B cell (primary cell): ENCODE data around the gene BCL7C. TPM values are rescaled to one million over a fixed set of nuclear protein-coding genes. Genes with fewer than 3 reads are reported as not detected.

Experiments used
- ATAC-seq: fragments of 200-7000 bp; cut with Tn5 transposase; one replicate; pipeline ENCODE4 v1.10.0; 2021; ENCODE audit warnings: low read depth, mild to moderate bottlenecking, moderate number of reproducible peaks, moderate library complexity
- CTCF ChIA-PET: fragments of 350-600 bp; sonication (Branson Sonifier 250); formaldehyde crosslinking; loops from one replicate; lab custom pipeline; 2021; ENCODE audit warnings: antibody characterized with exemption, inconsistent platforms; lab: Charles Lee
- POLR2A ChIA-PET: fragments of 350-600 bp; sonication (Branson Sonifier 250); formaldehyde crosslinking; loops from one replicate; lab custom pipeline; 2021; ENCODE audit warnings: antibody characterized with exemption; lab: Charles Lee
- DNase-seq: peaks from one replicate; pipeline ENCODE4 v3.0.0; 2013
- H2AFZ ChIP-seq: 2 replicates; pipeline ENCODE4 v1.6.1; 2012; ENCODE audit warnings: mild to moderate bottlenecking, low read depth, low read length; ENCODE audit not compliant: insufficient read depth, poor library complexity, severe bottlenecking
- H3K27ac ChIP-seq, 2 donors: 1 replicate in 1 of 2; 2 replicates in 1 of 2; pipeline ENCODE4 v1.5.1; 2012 to 2013; ENCODE audit warnings: low read length in 2 of 2, mild to moderate bottlenecking in 2 of 2, moderate library complexity in 1 of 2
- H3K27me3 ChIP-seq, 4 experiments: fragments of 200-600 bp in 1 of 4; sonication (generic) in 1 of 4; replicated peaks in 1 of 4; 1 replicate in 2 of 4; 2 replicates in 2 of 4; pipeline versions ENCODE4 v1.6.1 to v1.7.0; 2013 to 2016; ENCODE audit warnings: low read length in 3 of 4, mild to moderate bottlenecking in 2 of 4, mixed read lengths in 1 of 4, moderate library complexity in 1 of 4; ENCODE audit not compliant: insufficient read depth in 4 of 4, control insufficient read depth in 3 of 4; ENCODE audit errors: control extremely low read depth in 1 of 4
- H3K36me3 ChIP-seq, 2 experiments: replicated peaks in 1 of 2; 1 replicate in 1 of 2; 2 replicates in 1 of 2; pipeline versions ENCODE4 v1.6.1 to v1.7.1; 2013; ENCODE audit warnings: low read length in 1 of 2; ENCODE audit not compliant: insufficient read depth in 2 of 2, control insufficient read depth in 1 of 2; ENCODE audit errors: control extremely low read depth in 1 of 2, extremely low read depth in 1 of 2
- H3K4me1 ChIP-seq, 2 donors: fragments of 200-600 bp in 1 of 2; sonication (generic) in 1 of 2; 1 replicate in 1 of 2; 2 replicates in 1 of 2; pipeline versions ENCODE4 v1.5.1 to v1.6.1; 2013 to 2017; ENCODE audit warnings: low read length in 2 of 2; ENCODE audit not compliant: control insufficient read depth in 2 of 2, insufficient read depth in 2 of 2
- H3K4me2 ChIP-seq: replicated peaks from 2 replicates; pipeline ENCODE3; 2012; ENCODE audit warnings: mild to moderate bottlenecking, low read depth, low read length; ENCODE audit not compliant: poor library complexity, severe bottlenecking
- H3K4me3 ChIP-seq, 5 experiments: fragments of 200-600 bp in 1 of 5; sonication (generic) in 1 of 5; 1 replicate in 3 of 5; 2 replicates in 2 of 5; pipeline versions ENCODE4 v1.5.1 to v1.7.0; 2011 to 2016; ENCODE audit warnings: low read length in 4 of 5, mild to moderate bottlenecking in 4 of 5, low read depth in 2 of 5, control low read depth in 1 of 5, moderate library complexity in 1 of 5; ENCODE audit not compliant: insufficient read depth in 1 of 5; ENCODE audit errors: control extremely low read depth in 1 of 5, extremely low read depth in 1 of 5
- H3K79me2 ChIP-seq: fragments of 200-600 bp; sonication (generic); one replicate; pipeline ENCODE4 v1.6.0; 2016; ENCODE audit warnings: low read length; ENCODE audit not compliant: control insufficient read depth, insufficient read depth
- H3K9ac ChIP-seq: fragments of 200-600 bp; sonication (generic); 2 replicates; pipeline ENCODE4 v1.6.1; 2017; ENCODE audit warnings: mild to moderate bottlenecking, low read length, moderate library complexity
- H3K9me3 ChIP-seq, 3 donors: one replicate each; pipeline versions ENCODE4 v1.6.1 to v1.7.1; 2013; ENCODE audit warnings: low read length in 2 of 3; ENCODE audit not compliant: control insufficient read depth in 2 of 3, insufficient read depth in 1 of 3; ENCODE audit errors: control extremely low read depth in 1 of 3
- H4K20me1 ChIP-seq: 2 replicates; pipeline ENCODE4 v1.6.0; 2012; ENCODE audit warnings: mild to moderate bottlenecking, low read length; ENCODE audit not compliant: insufficient read depth, control insufficient read depth, poor library complexity, severe bottlenecking
- H3K27ac Mint-ChIP-seq: one replicate; pipeline ENCODE4 v1.8.0; 2021; ENCODE audit warnings: mixed read lengths
- H3K27me3 Mint-ChIP-seq: one replicate; pipeline ENCODE4 v1.8.0; 2021; ENCODE audit warnings: mixed read lengths
- H3K4me1 Mint-ChIP-seq: one replicate; pipeline ENCODE4 v1.8.0; 2021; ENCODE audit warnings: mixed read lengths
- H3K4me3 Mint-ChIP-seq: one replicate; pipeline ENCODE4 v1.8.0; 2021; ENCODE audit warnings: mixed read lengths
- H3K9me3 Mint-ChIP-seq: one replicate; pipeline ENCODE4 v1.8.0; 2022; ENCODE audit warnings: mixed read lengths; ENCODE audit not compliant: insufficient read depth
- CTCF ChIP-seq: fragments of 200-600 bp; IDR thresholded peaks from one replicate; pipeline ENCODE4 v1.8.0; 2022; ENCODE audit warnings: antibody characterized with exemption, mild to moderate bottlenecking
- EZH2 ChIP-seq: IDR thresholded peaks from 2 replicates; pipeline ENCODE4 v1.6.1; 2012; ENCODE audit warnings: borderline replicate concordance, low read depth, mild to moderate bottlenecking, moderate library complexity, low read length; ENCODE audit not compliant: insufficient read depth, poor library complexity, severe bottlenecking
- WGBS: methylation state at CpG from one replicate; pipeline ENCODE4 v1.1.5; 2013; ENCODE audit warnings: missing lambda C conversion rate; ENCODE audit not compliant: insufficient coverage; 5-methylcytosine and 5-hydroxymethylcytosine counted together
- intact Hi-C: fragments of 100-400 bp; cut with micrococcal nuclease; formaldehyde crosslinking; loops from one replicate; pipeline ENCODE4 v1.10.0; 2022
- polyA plus RNA-seq: library from polyadenylated mRNA; depleted of rRNA; stranded (reverse); fragments of >200 nt; gene quantifications from 2 replicates; pipeline ENCODE4 v1.2.3, GENCODE V29; 2012
- total RNA-seq, 2 donors: library from RNA; stranded (reverse); fragments of 120-200 nt in 1 of 2; gene quantifications; 1 replicate in 1 of 2; 2 replicates in 1 of 2; pipeline versions ENCODE4 v1.2.3 to v1.2.4, GENCODE V29; 2013 to 2022

The BCL7C gene
- total and polyA plus RNA-seq, 2 donors (not counting 1 experiment from before 2014, with no cell fraction given): 17.1 to 30.5 TPM

GRCh38 chr16:30925995-30926811 lies 32.3 kb upstream of the BCL7C start:
- Mint-ChIP-seq H3K4me3 (peak overlapping the region; percentile 47), H3K9me3 (no peaks in the 10 kb centered on the region), H3K4me1 (peaks cover 19% of the 10 kb centered on the region), H3K27me3 (no peaks in the 10 kb centered on the region), H3K27ac (peak overlapping the region; percentile 83)
- POLR2A ChIA-PET: interaction anchor here (0.6 kb wide), 1 partner anchor 232 kb away, joined by 4 read pairs; no protein-coding TSS in a partner anchor
- Histone ChIP-seq H3K36me3 (peaks cover 0 to 8% of the 10 kb centered on the region in 2 experiments), H2AFZ (no peak overlapping the region), H3K9me3 (no peaks in the 10 kb centered on the region), H3K27ac (no peak overlapping the region), H3K9ac (no peak overlapping the region), H3K4me3 (no peak overlapping the region), H3K27me3 (no peaks in the 10 kb centered on the region), H3K4me1 (peaks cover 0 to 20% of the 10 kb centered on the region in 2 donors), H3K4me2 (no peak overlapping the region), H3K79me2 (no peaks in the 10 kb centered on the region), H4K20me1 (no peaks in the 10 kb centered on the region)
- no peak for TF ChIP-seq CTCF
- no peak for TF ChIP-seq EZH2
- no peak for ATAC-seq
- 67% methylated on average over 7 of the region's 10 CpGs for WGBS
- CTCF ChIA-PET: interaction anchor here (1.4 to 5.0 kb wide), 3 partner anchors 16 to 82 kb away, joined by 3 to 23 read pairs (median 4); no protein-coding TSS in a partner anchor
- DNase-seq: no peak
- intact Hi-C loops: no loop called here

GRCh38 chr16:30925632-30925987 lies 31.7 kb upstream of the BCL7C start:
- Histone ChIP-seq H3K4me2 (no peak overlapping the region), H3K9me3 (no peaks in the 10 kb centered on the region), H3K4me1 (peaks cover 0 to 21% of the 10 kb centered on the region in 2 donors), H3K27ac (no peak overlapping the region), H3K79me2 (no peaks in the 10 kb centered on the region), H4K20me1 (no peaks in the 10 kb centered on the region), H3K27me3 (no peaks in the 10 kb centered on the region), H3K36me3 (peaks cover 0 to 3% of the 10 kb centered on the region in 2 experiments), H3K4me3 (no peak overlapping the region), H2AFZ (no peak overlapping the region), H3K9ac (no peak overlapping the region)
- ATAC-seq (no peak), DNase-seq (peak; percentile 31)
- Mint-ChIP-seq H3K27ac (no peak overlapping the region), H3K27me3 (no peaks in the 10 kb centered on the region), H3K4me3 (peak overlapping the region; percentile 47), H3K9me3 (no peaks in the 10 kb centered on the region), H3K4me1 (peaks cover 19% of the 10 kb centered on the region)
- no peak for TF ChIP-seq EZH2
- TF ChIP-seq CTCF: no peak
- CTCF ChIA-PET: interaction anchor here (1.4 to 5.0 kb wide), 3 partner anchors 17 to 81 kb away, joined by 3 to 23 read pairs (median 4); no protein-coding TSS in a partner anchor
- intact Hi-C loops: no loop called here
- POLR2A ChIA-PET: no interaction called here
- 95% methylated on average over 26 of the region's 26 CpGs for WGBS
